ENCODE data around the gene ARGLU1. TPM values are rescaled to one million over a fixed set of nuclear protein-coding genes. Genes with fewer than 3 reads are reported as not detected.

The ARGLU1 gene
- total RNA-seq, 1 donor from 2014 or later, result 242 TPM

DNA sequence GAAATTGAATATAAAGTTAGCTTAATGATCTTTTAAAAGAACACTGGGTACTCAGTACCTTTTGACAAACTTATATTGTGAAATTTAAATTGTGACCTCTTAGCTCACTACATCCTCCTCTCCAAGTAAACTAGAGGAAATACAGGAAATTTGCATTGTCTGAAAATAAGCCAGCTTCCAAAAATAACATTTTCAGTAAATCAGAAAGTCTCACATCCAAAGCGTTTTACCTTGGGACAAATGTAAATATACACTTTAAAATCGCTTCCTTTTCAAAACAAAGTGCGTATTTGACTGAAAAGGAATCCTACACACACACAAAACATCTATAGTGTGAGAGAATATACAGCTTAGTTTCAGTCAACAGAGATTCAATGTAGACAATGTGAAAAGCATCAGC lies 30.4 kb downstream of the ARGLU1 start:
- peaks cover 40% of the 10 kb centered on the region for H3K4me1 Mint-ChIP-seq (ENCODE audit: unreplicated experiment)
- TF ChIP-seq, protein P1, sequence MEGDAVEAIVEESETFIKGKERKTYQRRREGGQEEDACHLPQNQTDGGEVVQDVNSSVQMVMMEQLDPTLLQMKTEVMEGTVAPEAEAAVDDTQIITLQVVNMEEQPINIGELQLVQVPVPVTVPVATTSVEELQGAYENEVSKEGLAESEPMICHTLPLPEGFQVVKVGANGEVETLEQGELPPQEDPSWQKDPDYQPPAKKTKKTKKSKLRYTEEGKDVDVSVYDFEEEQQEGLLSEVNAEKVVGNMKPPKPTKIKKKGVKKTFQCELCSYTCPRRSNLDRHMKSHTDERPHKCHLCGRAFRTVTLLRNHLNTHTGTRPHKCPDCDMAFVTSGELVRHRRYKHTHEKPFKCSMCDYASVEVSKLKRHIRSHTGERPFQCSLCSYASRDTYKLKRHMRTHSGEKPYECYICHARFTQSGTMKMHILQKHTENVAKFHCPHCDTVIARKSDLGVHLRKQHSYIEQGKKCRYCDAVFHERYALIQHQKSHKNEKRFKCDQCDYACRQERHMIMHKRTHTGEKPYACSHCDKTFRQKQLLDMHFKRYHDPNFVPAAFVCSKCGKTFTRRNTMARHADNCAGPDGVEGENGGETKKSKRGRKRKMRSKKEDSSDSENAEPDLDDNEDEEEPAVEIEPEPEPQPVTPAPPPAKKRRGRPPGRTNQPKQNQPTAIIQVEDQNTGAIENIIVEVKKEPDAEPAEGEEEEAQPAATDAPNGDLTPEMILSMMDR (IDR thresholded peaks at IDR 0.05; ENCODE audit: unreplicated experiment), result no peak
- H3K27ac Mint-ChIP-seq (ENCODE audit: unreplicated experiment), result peak overlapping the region; percentile 84
- no peak overlapping the region for H3K4me3 Mint-ChIP-seq (ENCODE audit: unreplicated experiment)
- H3K36me3 Mint-ChIP-seq (ENCODE audit: low read depth, unreplicated experiment), result peaks cover 15% of the 10 kb centered on the region
- no peak for DNase-seq (ENCODE audit: low spot score)
- H3K27me3 Mint-ChIP-seq (ENCODE audit: unreplicated experiment), result peaks cover 15% of the 10 kb centered on the region
- H3K9me3 Mint-ChIP-seq (ENCODE audit: unreplicated experiment), result no peaks in the 10 kb centered on the region

DNA sequence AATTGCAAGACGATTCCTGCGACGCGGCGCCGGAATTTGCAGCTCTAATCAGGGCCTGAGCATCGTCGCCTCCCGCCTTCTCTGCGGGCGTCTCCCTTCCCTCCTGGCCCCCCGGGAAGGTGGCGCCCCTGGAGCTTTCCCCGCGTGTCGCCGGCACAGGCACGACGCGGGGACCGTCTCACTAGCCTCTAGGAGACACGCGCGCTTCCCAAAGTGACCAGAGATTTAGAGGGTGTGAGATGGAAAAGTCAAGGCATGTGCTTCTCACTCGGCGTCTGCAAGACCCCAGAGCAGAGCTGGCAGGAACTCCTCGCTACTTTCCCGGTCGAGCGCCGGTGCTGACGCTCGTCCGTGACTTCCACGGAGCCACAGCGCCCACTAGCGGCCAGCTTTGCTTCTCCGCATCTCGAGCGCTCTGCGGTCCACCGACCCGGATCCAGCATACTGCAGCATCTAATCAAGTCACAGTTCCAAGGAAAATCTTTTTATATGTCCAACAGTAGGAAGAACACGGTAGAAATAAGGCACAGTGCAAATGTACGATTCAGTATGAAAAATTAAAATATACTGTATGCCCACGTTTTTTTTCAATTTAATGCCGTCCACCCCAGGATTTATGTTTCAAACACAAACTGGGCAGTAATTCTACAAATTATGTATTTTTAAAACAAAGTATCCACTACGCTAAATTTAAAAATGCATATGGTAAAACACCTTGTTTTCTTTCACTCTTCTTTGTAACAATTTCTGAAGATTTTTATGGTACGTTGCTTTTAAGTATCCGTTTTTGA lies 31.5 kb downstream of the ARGLU1 start:
- peak overlapping the region; percentile 68 for H3K27ac Mint-ChIP-seq (ENCODE audit: unreplicated experiment)
- H3K36me3 Mint-ChIP-seq (ENCODE audit: low read depth, unreplicated experiment), result peaks cover 25% of the 10 kb centered on the region
- H3K4me3 Mint-ChIP-seq (ENCODE audit: unreplicated experiment), result peak overlapping the region; percentile 94
- no peaks in the 10 kb centered on the region for H3K9me3 Mint-ChIP-seq (ENCODE audit: unreplicated experiment)
- peak; percentile 97 for DNase-seq (ENCODE audit: low spot score)
- H3K27me3 Mint-ChIP-seq (ENCODE audit: unreplicated experiment), result peaks cover 19% of the 10 kb centered on the region
- TF ChIP-seq, protein P1 (IDR thresholded peaks at IDR 0.05; ENCODE audit: unreplicated experiment), result peak; percentile 98
- H3K4me1 Mint-ChIP-seq (ENCODE audit: unreplicated experiment), result peaks cover 40% of the 10 kb centered on the region

DNA sequence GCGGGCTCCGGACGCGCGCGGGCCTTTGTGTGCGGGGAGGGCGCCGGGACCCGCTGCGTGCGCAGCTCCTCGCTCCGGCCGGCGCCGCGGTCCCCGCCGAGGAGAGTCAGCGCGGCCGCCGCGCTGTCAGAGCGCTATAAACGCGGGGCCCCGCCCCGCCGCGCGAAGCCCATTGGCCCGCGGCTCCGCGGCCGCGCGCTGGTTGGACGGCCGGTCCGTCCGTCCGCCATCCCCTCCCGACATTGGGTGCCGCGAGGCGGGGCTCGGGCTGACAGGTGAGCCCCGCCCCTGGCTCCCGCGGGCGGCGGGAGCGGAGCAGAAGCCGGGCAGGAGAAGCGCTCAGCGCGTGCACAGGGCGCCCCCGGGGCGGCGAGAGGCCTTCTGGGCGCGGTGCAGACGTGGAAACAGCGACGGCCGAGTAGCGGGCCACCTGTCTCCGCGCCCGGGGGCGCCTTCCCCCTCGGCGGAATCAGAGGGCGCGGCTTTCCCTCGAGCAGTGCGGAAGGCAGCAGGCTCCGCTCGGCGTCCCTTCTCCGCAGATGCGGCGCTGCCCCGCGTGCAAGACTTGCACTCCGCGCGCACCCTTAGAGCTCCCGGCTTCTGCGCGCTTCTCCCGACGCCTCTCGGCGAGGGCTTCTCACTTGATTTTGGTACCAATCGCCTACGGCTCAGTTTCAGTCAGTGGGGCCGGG lies 32.2 kb downstream of the ARGLU1 start, which contains the start of gene EFNB2:
EFNB2 (minus strand) TSS at position 111 of the 692 bp plus-strand sequence. CDS start 698 bp downstream, outside the sequence.
- H3K9me3 Mint-ChIP-seq (ENCODE audit: unreplicated experiment), result no peaks in the 10 kb centered on the region
- peaks cover 32% of the 10 kb centered on the region for H3K36me3 Mint-ChIP-seq (ENCODE audit: low read depth, unreplicated experiment)
- peak within 1 kb of the TSS; percentile 95 for H3K4me3 Mint-ChIP-seq (ENCODE audit: unreplicated experiment)
- peaks cover 41% of the 10 kb centered on the region for H3K4me1 Mint-ChIP-seq (ENCODE audit: unreplicated experiment)
- TF ChIP-seq, protein P1 (IDR thresholded peaks at IDR 0.05; ENCODE audit: unreplicated experiment), result no peak
- H3K27me3 Mint-ChIP-seq (ENCODE audit: unreplicated experiment), result peaks cover 21% of the 10 kb centered on the region
- peak; percentile 95 for DNase-seq (ENCODE audit: low spot score)
- peak within 1 kb of the TSS; percentile 68 for H3K27ac Mint-ChIP-seq (ENCODE audit: unreplicated experiment)

- Mint-ChIP-seq H3K27me3 (ENCODE audit: unreplicated experiment) (peaks cover 21% of the 10 kb centered on the region), H3K27ac (ENCODE audit: unreplicated experiment) (no peak overlapping the region), H3K9me3 (ENCODE audit: unreplicated experiment) (no peaks in the 10 kb centered on the region), H3K36me3 (ENCODE audit: low read depth, unreplicated experiment) (peaks cover 40% of the 10 kb centered on the region), H3K4me3 (ENCODE audit: unreplicated experiment) (peak overlapping the region; percentile 95), H3K4me1 (ENCODE audit: unreplicated experiment) (peaks cover 44% of the 10 kb centered on the region)
- TF ChIP-seq, protein P1 (IDR thresholded peaks at IDR 0.05; ENCODE audit: unreplicated experiment), result no peak
- DNase-seq (ENCODE audit: low spot score), result peak; percentile 31
Observed at GRCh38 chr13:106534639-106535551, 33.0 kb downstream of the ARGLU1 start.
